Liver (tissue), 9 donors: ENCODE results near the gene ZC3H15. TPM values are rescaled to one million over a fixed set of nuclear protein-coding genes. Genes with fewer than 3 reads are reported as not detected.

ENCODE experiments used
- DNase-seq: peaks from one replicate; pipeline ENCODE4 v3.0.0-alpha.2; 2017; ENCODE audit warnings: low spot score
- H3K27ac ChIP-seq, 2 donors: one replicate each; pipeline ENCODE4 v1.7.0; 2013; ENCODE audit warnings: inconsistent platforms in 2 of 2, low read length in 2 of 2, control low read depth in 1 of 2, low read depth in 1 of 2, mild to moderate bottlenecking in 1 of 2
- H3K27me3 ChIP-seq, 4 donors: one replicate each; pipeline versions ENCODE4 v1.6.1 to v1.7.0; 2013; ENCODE audit warnings: low read length in 3 of 4, inconsistent platforms in 1 of 4, mild to moderate bottlenecking in 1 of 4, moderate library complexity in 1 of 4; ENCODE audit not compliant: control insufficient read depth in 4 of 4, insufficient read depth in 4 of 4
- H3K36me3 ChIP-seq, 4 donors: one replicate each; pipeline versions ENCODE4 v1.6.1 to v1.7.0; 2013; ENCODE audit warnings: low read length in 3 of 4, mild to moderate bottlenecking in 3 of 4, low read depth in 1 of 4, moderate library complexity in 1 of 4; ENCODE audit not compliant: control insufficient read depth in 4 of 4, insufficient read depth in 3 of 4
- H3K4me1 ChIP-seq, 4 donors: one replicate each; pipeline versions ENCODE4 v1.6.1 to v1.7.0; 2013; ENCODE audit warnings: low read length in 3 of 4, mild to moderate bottlenecking in 3 of 4, moderate library complexity in 1 of 4; ENCODE audit not compliant: control insufficient read depth in 4 of 4, insufficient read depth in 4 of 4
- H3K4me3 ChIP-seq, 3 donors: one replicate each; pipeline versions ENCODE4 v1.6.1 to v1.7.0; 2013; ENCODE audit warnings: low read length in 3 of 3, control low read depth in 1 of 3, low read depth in 1 of 3, mild to moderate bottlenecking in 1 of 3
- H3K9ac ChIP-seq, 2 donors: one replicate each; pipeline ENCODE4 v1.7.0; 2013; ENCODE audit warnings: low read length in 2 of 2, mild to moderate bottlenecking in 2 of 2, moderate library complexity in 2 of 2, control low read depth in 1 of 2, low read depth in 1 of 2
- H3K9me3 ChIP-seq, 4 donors: one replicate each; pipeline versions ENCODE4 v1.6.1 to v1.7.0; 2013; ENCODE audit warnings: low read length in 3 of 4; ENCODE audit not compliant: control insufficient read depth in 4 of 4
- ATF3 ChIP-seq: IDR thresholded peaks from 2 replicates; pipeline ENCODE4 v1.6.1; 2016; ENCODE audit warnings: antibody characterized with exemption
- CTCF ChIP-seq: fragments of 150-350 bp; IDR thresholded peaks from 2 replicates; pipeline ENCODE4 v1.5.1; 2017; ENCODE audit warnings: improper control_type of control experiment, low read depth, low read length; ENCODE audit not compliant: missing input control
- EGR1 ChIP-seq, 2 donors: IDR thresholded peaks; 2 replicates each; pipeline ENCODE4 v1.6.1; 2016 to 2018; ENCODE audit warnings: antibody characterized with exemption in 2 of 2, low read depth in 2 of 2
- FOXA1 ChIP-seq: IDR thresholded peaks from 2 replicates; pipeline ENCODE4 v1.6.1; 2016; ENCODE audit warnings: antibody characterized with exemption
- FOXA2 ChIP-seq: IDR thresholded peaks from 2 replicates; pipeline ENCODE4 v1.6.1; 2016; ENCODE audit warnings: antibody characterized with exemption
- GABPA ChIP-seq, 2 donors: IDR thresholded peaks in 1 of 2; conservative IDR thresholded peaks in 1 of 2; 2 replicates each; pipeline ENCODE4 v1.6.1; 2016; ENCODE audit warnings: antibody characterized with exemption in 2 of 2, mild to moderate bottlenecking in 1 of 2, moderate library complexity in 1 of 2
- HNF4A ChIP-seq, 2 donors: conservative IDR thresholded peaks; 2 replicates each; pipeline ENCODE4 v1.6.1; 2016; ENCODE audit warnings: antibody characterized with exemption in 2 of 2, mild to moderate bottlenecking in 2 of 2
- HNF4G ChIP-seq: IDR thresholded peaks from 2 replicates; pipeline ENCODE4 v1.6.1; 2016; ENCODE audit warnings: antibody characterized with exemption
- JUND ChIP-seq, 2 donors: IDR thresholded peaks; 2 replicates each; pipeline ENCODE4 v1.6.1; 2016; ENCODE audit warnings: antibody characterized with exemption in 2 of 2
- NR2F2 ChIP-seq: IDR thresholded peaks from 2 replicates; pipeline ENCODE4 v1.6.1; 2016; ENCODE audit warnings: antibody characterized with exemption
- RAD21 ChIP-seq, 2 donors: IDR thresholded peaks; 2 replicates each; pipeline ENCODE4 v1.6.1; 2016; ENCODE audit warnings: antibody characterized with exemption in 2 of 2, mild to moderate bottlenecking in 2 of 2
- REST ChIP-seq: IDR thresholded peaks from 2 replicates; pipeline ENCODE4 v1.6.1; 2016; ENCODE audit warnings: antibody characterized with exemption, mild to moderate bottlenecking
- RXRA ChIP-seq, 2 donors: IDR thresholded peaks; 2 replicates each; pipeline ENCODE4 v1.6.1; 2017 to 2018; ENCODE audit warnings: antibody characterized with exemption in 2 of 2, mild to moderate bottlenecking in 1 of 2
- SP1 ChIP-seq: IDR thresholded peaks from 2 replicates; pipeline ENCODE4 v1.6.1; 2018; ENCODE audit warnings: antibody characterized with exemption, mild to moderate bottlenecking
- TAF1 ChIP-seq: conservative IDR thresholded peaks from 2 replicates; pipeline ENCODE4 v1.6.1; 2016; ENCODE audit warnings: antibody characterized with exemption, mild to moderate bottlenecking
- YY1 ChIP-seq: IDR thresholded peaks from 2 replicates; pipeline ENCODE4 v1.6.1; 2016; ENCODE audit warnings: antibody characterized with exemption, mild to moderate bottlenecking
- ZBTB33 ChIP-seq: IDR thresholded peaks from 2 replicates; pipeline ENCODE4 v1.6.1; 2016; ENCODE audit warnings: antibody characterized with exemption
- WGBS: extraction: QIAGEN DNeasy Blood & Tissue Kit; methylation state at CpG from one replicate; pipeline ENCODE4 v1.1.7; 2013; 5-methylcytosine and 5-hydroxymethylcytosine counted together
- polyA plus RNA-seq, 2 donors: library from polyadenylated mRNA; stranded (reverse) in 1 of 2; unstranded in 1 of 2; fragments of 200-250 nt in 1 of 2; fragments of >200 nt in 1 of 2; fragmentation: Nextera tagmentation in 1 of 2; extraction: Ambion mirVana in 1 of 2; gene quantifications; one replicate each; pipeline versions ENCODE4 v1.2.1 to v1.2.3, GENCODE V29; 2013 to 2015
- total RNA-seq, 2 donors: library from RNA; depleted of rRNA; stranded (reverse); fragments of >200 nt; gene quantifications; one replicate each; pipeline ENCODE4 v1.2.3, GENCODE V29; 2014
- TF ChIP-seq, protein P1 (sequence below): IDR thresholded peaks from 2 replicates; pipeline ENCODE4 v1.6.1; 2016; ENCODE audit warnings: antibody characterized with exemption
- donor health status: healthy.
- donor health status: healthy.
- donor health status: healthy.
- donor health status: healthy.
- donor health status: healthy.

Gene ZC3H15
- total and polyA plus RNA-seq, 4 donors, result 29.6 to 63.5 (median 33.7) TPM

- Histone ChIP-seq H3K9ac (no peak overlapping the region), H3K36me3 (peaks cover 0 to 2% (median 0%) of the 10 kb centered on the region in 4 donors), H3K4me3 (no peak overlapping the region), H3K27me3 (no peaks in the 10 kb centered on the region), H3K27ac (no peak overlapping the region), H3K4me1 (peaks cover 0 to 5% (median 0%) of the 10 kb centered on the region in 4 donors), H3K9me3 (no peaks in the 10 kb centered on the region)
- DNase-seq, result no peak
- 95% methylated on average over 4 of the region's 4 CpGs for WGBS
- TF ChIP-seq YY1 (no peak), JUND (IDR thresholded peaks at IDR 0.05) (no peak), RAD21 (IDR thresholded peaks at IDR 0.05) (no peak), EGR1 (IDR thresholded peaks at IDR 0.05; ENCODE audit: low read depth in 2 of 2) (no peak), RXRA (IDR thresholded peaks at IDR 0.05) (no peak), NR2F2 (no peak), GABPA (IDR thresholded peaks at IDR 0.05 in 1 of 2, conservative IDR thresholded peaks at IDR 0.05 in 1 of 2) (no peak), REST (no peak), CTCF (no peak), FOXA1 (no peak)
- TF ChIP-seq, protein P1, sequence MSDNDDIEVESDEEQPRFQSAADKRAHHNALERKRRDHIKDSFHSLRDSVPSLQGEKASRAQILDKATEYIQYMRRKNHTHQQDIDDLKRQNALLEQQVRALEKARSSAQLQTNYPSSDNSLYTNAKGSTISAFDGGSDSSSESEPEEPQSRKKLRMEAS, result no peak
These were observed 29.1 kb upstream of the ZC3H15 start for GRCh38 chr2:186456941-186457340.

DNA sequence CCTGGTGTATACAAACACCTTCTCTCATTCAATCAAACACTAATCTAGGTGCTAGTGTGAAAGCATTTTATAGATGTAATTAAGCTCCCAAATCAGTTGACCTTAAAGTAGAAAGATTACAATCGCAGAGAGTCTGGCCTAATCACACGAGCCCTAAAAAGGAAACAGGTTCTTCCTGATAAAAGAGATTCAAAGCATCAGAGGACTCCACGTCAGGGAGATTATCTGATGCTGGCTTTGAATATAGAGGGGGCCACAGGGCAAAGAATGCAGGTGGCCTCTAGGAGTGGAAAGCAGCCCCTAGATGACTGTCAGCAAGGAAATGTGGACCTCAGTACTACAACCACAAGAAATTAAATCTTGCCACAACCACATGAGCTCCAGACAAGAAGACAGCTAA lies 28.2 kb upstream of the ZC3H15 start:
- H3K27me3 ChIP-seq, result no peaks in the 10 kb centered on the region

More for the DNA sequence above, 28.2 kb upstream of the ZC3H15 start:
- no peaks in the 10 kb centered on the region for H3K9me3 ChIP-seq
- 53% methylated on average over 3 of the region's 3 CpGs for WGBS
- peaks cover 0 to 5% (median 0%) of the 10 kb centered on the region in 4 donors for H3K4me1 ChIP-seq
- H3K27ac ChIP-seq, result no peak overlapping the region
- DNase-seq, result no peak
- H3K36me3 ChIP-seq, result peaks cover 0 to 2% (median 0%) of the 10 kb centered on the region in 4 donors
- no peak overlapping the region for H3K4me3 ChIP-seq
- H3K9ac ChIP-seq, result no peak overlapping the region
- TF ChIP-seq FOXA2, result no peak
- TF ChIP-seq RXRA (IDR thresholded peaks at IDR 0.05), result no peak
- TF ChIP-seq FOXA1, result no peak
- TF ChIP-seq SP1, result no peak
- TF ChIP-seq NR2F2, result no peak
- TF ChIP-seq GABPA (IDR thresholded peaks at IDR 0.05 in 1 of 2, conservative IDR thresholded peaks at IDR 0.05 in 1 of 2), result no peak
- no peak for TF ChIP-seq RAD21 (IDR thresholded peaks at IDR 0.05)
- no peak for TF ChIP-seq ZBTB33
- TF ChIP-seq, protein P1, result no peak
- no peak for TF ChIP-seq ATF3
- TF ChIP-seq TAF1, result no peak
- TF ChIP-seq HNF4A (conservative IDR thresholded peaks at IDR 0.05), result no peak
- no peak for TF ChIP-seq JUND (IDR thresholded peaks at IDR 0.05)
- no peak for TF ChIP-seq YY1
- TF ChIP-seq HNF4G, result no peak
- TF ChIP-seq EGR1 (IDR thresholded peaks at IDR 0.05; ENCODE audit: low read depth in 2 of 2), result no peak
- TF ChIP-seq REST, result no peak
